AG09309 (cell line): Measurements from ENCODE around the gene NYAP2.

ENCODE experiments used
- DNase-seq: peaks from one replicate; pipeline ENCODE4 v3.0.0-alpha.2; 2010; ENCODE audit warnings: low read depth
- H3K4me3 ChIP-seq: 2 replicates; pipeline ENCODE4 v1.5.1; 2011; ENCODE audit warnings: mild to moderate bottlenecking, low read depth, low read length, moderate library complexity; ENCODE audit not compliant: control insufficient read depth
- TF ChIP-seq, protein P1 (sequence below): IDR thresholded peaks from 2 replicates; pipeline ENCODE4 v1.5.1; 2011; ENCODE audit warnings: mild to moderate bottlenecking, low read depth, low read length, inconsistent platforms; ENCODE audit not compliant: insufficient read depth, control insufficient read depth; ENCODE audit errors: missing control alignments

Gene NYAP2

DNA sequence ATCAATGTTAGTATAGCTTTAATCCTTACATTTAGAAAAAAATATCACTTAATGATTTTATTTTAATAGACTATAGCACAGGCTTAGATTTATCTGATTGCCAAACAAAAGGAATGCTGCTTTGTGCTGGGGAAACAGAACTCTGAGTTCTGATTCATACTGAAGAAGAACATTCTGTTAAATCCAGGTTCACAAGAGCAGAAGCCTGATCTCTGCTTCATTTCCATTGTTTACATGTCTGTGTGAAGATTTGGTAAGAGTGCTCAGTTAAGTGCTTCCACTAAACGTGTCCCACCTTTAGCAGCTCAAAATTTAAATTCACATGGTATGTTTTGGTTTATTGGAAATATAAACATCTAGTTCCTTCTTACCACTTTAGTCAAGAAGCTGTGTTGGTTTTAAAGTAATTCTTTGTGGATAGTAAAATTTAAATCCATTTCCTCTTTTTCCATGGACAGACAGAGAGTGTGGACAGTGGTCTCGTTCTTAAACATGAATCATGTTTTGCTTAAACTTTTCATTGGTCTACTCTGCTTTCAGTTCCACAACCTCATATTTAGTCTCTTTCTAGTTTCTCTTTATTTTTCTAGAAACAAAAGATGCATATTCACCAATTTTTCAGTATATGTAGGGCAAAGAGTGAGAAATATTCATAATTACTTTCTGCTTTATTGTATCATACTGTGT, 59.1 kb downstream of the NYAP2 start:
- TF ChIP-seq, protein P1, sequence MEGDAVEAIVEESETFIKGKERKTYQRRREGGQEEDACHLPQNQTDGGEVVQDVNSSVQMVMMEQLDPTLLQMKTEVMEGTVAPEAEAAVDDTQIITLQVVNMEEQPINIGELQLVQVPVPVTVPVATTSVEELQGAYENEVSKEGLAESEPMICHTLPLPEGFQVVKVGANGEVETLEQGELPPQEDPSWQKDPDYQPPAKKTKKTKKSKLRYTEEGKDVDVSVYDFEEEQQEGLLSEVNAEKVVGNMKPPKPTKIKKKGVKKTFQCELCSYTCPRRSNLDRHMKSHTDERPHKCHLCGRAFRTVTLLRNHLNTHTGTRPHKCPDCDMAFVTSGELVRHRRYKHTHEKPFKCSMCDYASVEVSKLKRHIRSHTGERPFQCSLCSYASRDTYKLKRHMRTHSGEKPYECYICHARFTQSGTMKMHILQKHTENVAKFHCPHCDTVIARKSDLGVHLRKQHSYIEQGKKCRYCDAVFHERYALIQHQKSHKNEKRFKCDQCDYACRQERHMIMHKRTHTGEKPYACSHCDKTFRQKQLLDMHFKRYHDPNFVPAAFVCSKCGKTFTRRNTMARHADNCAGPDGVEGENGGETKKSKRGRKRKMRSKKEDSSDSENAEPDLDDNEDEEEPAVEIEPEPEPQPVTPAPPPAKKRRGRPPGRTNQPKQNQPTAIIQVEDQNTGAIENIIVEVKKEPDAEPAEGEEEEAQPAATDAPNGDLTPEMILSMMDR = no peak
- no peak for DNase-seq
- H3K4me3 ChIP-seq = no peak overlapping the region

DNA sequence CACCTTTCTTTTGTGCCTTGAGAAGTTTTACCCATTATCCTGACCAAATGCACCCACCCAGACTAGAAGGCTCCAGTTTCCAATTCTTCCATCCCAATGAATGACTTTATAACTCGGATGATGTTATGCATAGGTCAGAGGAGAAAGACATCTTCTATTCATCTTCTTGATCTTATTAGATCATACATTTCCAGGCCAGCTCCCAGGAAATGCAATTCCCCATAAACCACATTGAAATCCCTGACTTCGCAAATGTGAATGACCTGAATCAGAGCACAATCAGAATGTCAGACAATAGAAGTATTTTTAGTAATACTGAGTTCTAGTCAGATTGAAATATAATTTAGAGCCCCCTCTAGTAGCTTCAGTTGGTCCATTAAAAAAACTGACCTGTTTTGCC, 62.9 kb downstream of the NYAP2 start:
- TF ChIP-seq, protein P1 = no peak
- DNase-seq = no peak
- no peak overlapping the region for H3K4me3 ChIP-seq

- no peak for DNase-seq
- no peak overlapping the region for H3K4me3 ChIP-seq
- TF ChIP-seq, protein P1 = peak; percentile 0
These were observed 63.4 kb downstream of the NYAP2 start for GRCh38 chr2:225462945-225463344.

DNA sequence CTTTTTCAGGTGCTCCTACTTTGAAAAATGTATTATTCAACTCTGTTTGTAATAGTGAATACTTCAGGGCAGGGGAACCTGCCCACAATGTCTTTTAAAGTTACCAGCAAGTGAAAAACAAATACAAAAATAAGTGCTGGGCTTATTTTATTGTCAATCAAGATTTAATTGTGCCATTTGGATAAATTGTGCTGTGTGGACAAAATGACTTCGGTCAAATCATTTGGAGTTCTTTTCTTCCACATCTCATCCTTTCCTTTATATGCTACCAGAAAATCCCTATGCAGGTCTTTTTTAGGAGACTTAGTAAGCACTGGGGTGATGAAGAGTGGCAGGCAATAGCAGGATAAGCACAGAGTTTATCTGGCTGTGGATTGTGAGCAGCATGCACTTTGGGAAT, 63.9 kb downstream of the NYAP2 start:
- TF ChIP-seq, protein P1 = no peak
- no peak for DNase-seq
- no peak overlapping the region for H3K4me3 ChIP-seq

DNA sequence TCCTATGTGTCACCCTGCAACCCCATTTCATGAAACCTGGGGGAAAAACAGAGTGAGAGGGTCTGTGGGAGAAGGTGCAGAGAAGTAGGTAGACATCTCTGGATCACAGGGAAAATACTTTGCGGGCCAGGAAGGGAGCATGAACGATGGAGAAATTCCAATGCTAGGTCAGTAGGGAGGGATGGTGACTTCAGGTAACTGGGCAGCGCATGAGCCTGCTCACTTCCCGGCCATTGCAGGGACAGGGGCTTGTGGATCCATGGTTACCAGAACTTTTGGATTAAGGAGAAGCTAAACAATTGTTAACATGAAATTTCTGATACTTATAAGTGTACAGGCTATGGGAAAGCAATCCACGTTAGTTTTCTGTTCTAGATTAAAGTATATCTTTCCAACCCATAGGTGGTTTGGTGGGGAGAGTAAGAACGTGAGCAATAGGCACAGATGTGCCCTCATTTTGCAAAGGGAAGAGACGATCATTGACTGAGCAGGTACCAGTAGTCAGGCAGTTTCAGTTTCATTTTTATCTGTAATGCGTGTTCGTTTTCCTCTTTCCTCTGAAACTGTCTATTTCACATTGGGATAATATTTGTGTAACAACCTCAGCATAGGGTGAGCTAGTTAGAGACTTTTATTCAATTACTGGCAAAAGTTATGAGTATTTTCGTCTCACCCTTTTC, 65.0 kb downstream of the NYAP2 start:
- no peak for DNase-seq
- TF ChIP-seq, protein P1 = no peak

GRCh38 chr2:225465827-225466226, 66.3 kb downstream of the NYAP2 start:
- no peak overlapping the region for H3K4me3 ChIP-seq
- DNase-seq = no peak
- TF ChIP-seq, protein P1 = no peak

More for the DNA sequence above, 65.0 kb downstream of the NYAP2 start:
- H3K4me3 ChIP-seq = no peak overlapping the region; the same call in 1 of the 2 replicates
